Nephron progenitor cell (in vitro differentiated cells): ENCODE data around the gene UNK.
A peak's percentile ranks its signal among the peaks of the same experiment; 100 is the strongest.

Source experiments
- DNase-seq: peaks from one replicate; pipeline ENCODE4 v3.0.0; 2021
- H3K27ac Mint-ChIP-seq: 2 replicates; pipeline ENCODE4 v1.8.0; 2021; ENCODE audit warnings: mild to moderate bottlenecking, moderate library complexity, mixed read lengths
- H3K27me3 Mint-ChIP-seq: 2 replicates; pipeline ENCODE4 v1.8.0; 2021; ENCODE audit warnings: mild to moderate bottlenecking, low read depth, mixed read lengths; ENCODE audit not compliant: poor library complexity
- H3K36me3 Mint-ChIP-seq: 2 replicates; pipeline ENCODE4 v1.8.0; 2021; ENCODE audit warnings: low read depth, mixed read lengths
- H3K4me1 Mint-ChIP-seq: 2 replicates; pipeline ENCODE4 v1.8.0; 2021; ENCODE audit warnings: mixed read lengths
- H3K4me3 Mint-ChIP-seq: 2 replicates; pipeline ENCODE4 v1.8.0; 2021; ENCODE audit warnings: mild to moderate bottlenecking, moderate library complexity, mixed read lengths
- H3K9me3 Mint-ChIP-seq: 2 replicates; pipeline ENCODE4 v1.8.0; 2021; ENCODE audit warnings: mild to moderate bottlenecking, moderate library complexity, mixed read lengths
- TF ChIP-seq, protein P1 (sequence below): fragments of 200-600 bp; sonication (generic); IDR thresholded peaks from 2 replicates; pipeline ENCODE4 v1.5.0; 2021; ENCODE audit warnings: antibody characterized with exemption

Gene UNK

DNA sequence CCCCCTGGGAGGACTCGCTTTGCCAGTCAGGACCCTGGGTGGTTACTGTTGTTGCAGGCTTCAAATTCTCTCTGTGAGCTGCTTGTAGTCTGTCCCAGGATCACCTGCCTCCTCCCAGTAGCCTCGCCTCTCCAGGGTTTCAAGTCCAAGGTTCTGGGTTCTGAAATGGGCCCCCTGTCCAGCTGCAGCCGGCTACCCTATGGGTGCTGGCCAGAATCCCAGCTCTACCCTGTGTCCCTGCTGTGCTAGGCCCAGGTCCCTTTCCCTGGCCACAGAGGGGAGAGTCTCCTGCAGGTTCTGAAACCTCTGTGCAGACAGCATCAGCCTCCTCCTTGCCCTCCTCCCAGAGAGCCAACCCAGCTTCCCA, 38.2 kb downstream of the UNK start:
- TF ChIP-seq, protein P1, sequence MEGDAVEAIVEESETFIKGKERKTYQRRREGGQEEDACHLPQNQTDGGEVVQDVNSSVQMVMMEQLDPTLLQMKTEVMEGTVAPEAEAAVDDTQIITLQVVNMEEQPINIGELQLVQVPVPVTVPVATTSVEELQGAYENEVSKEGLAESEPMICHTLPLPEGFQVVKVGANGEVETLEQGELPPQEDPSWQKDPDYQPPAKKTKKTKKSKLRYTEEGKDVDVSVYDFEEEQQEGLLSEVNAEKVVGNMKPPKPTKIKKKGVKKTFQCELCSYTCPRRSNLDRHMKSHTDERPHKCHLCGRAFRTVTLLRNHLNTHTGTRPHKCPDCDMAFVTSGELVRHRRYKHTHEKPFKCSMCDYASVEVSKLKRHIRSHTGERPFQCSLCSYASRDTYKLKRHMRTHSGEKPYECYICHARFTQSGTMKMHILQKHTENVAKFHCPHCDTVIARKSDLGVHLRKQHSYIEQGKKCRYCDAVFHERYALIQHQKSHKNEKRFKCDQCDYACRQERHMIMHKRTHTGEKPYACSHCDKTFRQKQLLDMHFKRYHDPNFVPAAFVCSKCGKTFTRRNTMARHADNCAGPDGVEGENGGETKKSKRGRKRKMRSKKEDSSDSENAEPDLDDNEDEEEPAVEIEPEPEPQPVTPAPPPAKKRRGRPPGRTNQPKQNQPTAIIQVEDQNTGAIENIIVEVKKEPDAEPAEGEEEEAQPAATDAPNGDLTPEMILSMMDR: no peak
- Mint-ChIP-seq H3K36me3 (peaks cover 23% of the 10 kb centered on the region), H3K4me1 (peaks cover 10% of the 10 kb centered on the region), H3K27me3 (no peaks in the 10 kb centered on the region), H3K9me3 (no peaks in the 10 kb centered on the region), H3K27ac (no peak overlapping the region), H3K4me3 (no peak overlapping the region)
- no peak for DNase-seq

DNA sequence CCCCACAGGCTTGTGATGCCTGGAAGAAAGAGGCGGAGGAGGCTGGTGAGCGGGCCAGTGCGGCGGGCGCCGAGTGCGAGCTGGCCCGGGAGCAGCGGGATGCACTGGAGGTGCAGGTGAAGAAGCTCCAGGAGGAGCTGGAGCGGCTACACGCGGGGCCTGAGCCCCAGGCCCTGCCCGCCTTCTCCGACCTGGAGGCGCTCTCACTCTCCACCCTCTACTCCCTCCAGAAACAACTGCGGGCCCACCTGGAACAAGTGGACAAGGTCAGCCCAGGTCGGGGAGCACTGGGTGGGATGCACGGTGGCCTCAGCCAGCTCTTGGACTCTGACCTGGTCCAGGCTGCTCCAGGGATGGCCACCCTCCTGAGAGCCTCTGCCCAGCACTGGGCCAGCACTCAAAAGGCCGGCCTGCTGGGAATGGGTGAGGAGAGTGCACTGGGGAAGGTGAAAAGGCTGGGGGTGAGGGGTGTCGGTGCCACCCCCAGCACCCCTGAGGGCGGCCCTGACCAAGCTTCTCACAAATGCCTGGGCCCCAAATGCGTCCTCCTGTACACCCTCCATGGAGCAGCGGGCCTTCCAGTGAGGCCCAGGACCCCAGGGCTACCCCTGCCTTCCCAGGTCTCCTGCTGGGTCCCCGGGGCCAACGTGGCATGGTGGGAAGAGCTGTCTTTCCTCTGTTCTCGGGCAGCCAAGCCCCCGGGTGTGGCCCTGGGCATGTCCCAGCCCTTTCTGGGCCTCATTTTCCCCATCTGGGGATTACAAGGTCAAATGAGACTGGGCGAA, 38.8 kb downstream of the UNK start:
- H3K4me1 Mint-ChIP-seq: peaks cover 17% of the 10 kb centered on the region
- peaks cover 21% of the 10 kb centered on the region for H3K36me3 Mint-ChIP-seq
- H3K27me3 Mint-ChIP-seq: no peaks in the 10 kb centered on the region
- H3K27ac Mint-ChIP-seq: no peak overlapping the region
- DNase-seq: no peak
- TF ChIP-seq, protein P1: no peak
- no peak overlapping the region for H3K4me3 Mint-ChIP-seq
- no peaks in the 10 kb centered on the region for H3K9me3 Mint-ChIP-seq

DNA sequence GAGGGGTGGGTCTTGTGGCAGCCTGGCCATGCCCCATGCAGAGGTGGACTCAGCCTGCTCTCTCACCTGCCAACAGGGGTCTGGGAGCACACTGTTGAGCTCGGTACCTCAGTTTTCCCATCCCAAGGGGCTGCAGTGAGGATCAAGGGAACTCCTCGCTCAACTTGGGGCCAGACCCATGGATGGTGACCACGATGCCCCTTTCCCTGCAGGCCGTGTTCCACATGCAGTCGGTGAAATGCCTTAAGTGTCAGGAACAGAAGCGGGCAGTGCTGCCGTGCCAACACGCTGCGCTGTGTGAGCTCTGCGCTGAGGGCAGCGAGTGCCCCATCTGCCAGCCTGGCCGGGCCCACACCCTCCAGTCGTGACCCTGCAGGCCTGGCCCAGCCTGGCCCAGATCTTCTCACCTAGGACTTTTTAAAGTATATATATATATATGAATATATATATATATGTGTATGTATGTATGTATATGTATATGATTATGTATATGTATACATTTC, 39.5 kb downstream of the UNK start:
- H3K9me3 Mint-ChIP-seq: no peaks in the 10 kb centered on the region
- H3K36me3 Mint-ChIP-seq: peaks cover 15% of the 10 kb centered on the region
- no peak overlapping the region for H3K4me3 Mint-ChIP-seq
- no peak for DNase-seq
- H3K27me3 Mint-ChIP-seq: no peaks in the 10 kb centered on the region
- H3K27ac Mint-ChIP-seq: no peak overlapping the region
- H3K4me1 Mint-ChIP-seq: peaks cover 18% of the 10 kb centered on the region
- TF ChIP-seq, protein P1: no peak

DNA sequence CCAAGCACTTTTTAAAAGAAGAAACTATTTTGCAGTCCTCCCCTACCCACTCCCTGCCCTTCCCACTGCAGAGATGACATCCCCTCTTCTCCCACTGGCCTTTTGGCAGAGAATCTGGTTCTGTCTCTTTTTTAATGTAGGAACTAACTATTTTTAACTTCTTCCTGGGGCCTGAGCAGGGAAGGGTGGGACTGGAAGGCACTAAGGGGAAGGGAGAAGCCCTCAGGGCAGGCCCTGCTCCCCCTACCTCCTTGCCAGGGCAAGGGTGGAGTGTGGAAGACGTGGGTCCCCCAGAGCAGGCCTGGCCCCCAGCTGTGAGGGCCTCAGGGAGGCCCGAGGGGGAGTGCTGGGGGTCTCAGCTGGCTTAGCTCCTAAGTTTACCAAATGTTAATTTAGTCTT, 40.1 kb downstream of the UNK start:
- TF ChIP-seq, protein P1: no peak
- Mint-ChIP-seq H3K27ac (peak overlapping the region; percentile 61), H3K4me3 (no peak overlapping the region), H3K9me3 (no peaks in the 10 kb centered on the region), H3K27me3 (no peaks in the 10 kb centered on the region), H3K36me3 (peaks cover 11% of the 10 kb centered on the region), H3K4me1 (peaks cover 18% of the 10 kb centered on the region)
- no peak for DNase-seq

DNA sequence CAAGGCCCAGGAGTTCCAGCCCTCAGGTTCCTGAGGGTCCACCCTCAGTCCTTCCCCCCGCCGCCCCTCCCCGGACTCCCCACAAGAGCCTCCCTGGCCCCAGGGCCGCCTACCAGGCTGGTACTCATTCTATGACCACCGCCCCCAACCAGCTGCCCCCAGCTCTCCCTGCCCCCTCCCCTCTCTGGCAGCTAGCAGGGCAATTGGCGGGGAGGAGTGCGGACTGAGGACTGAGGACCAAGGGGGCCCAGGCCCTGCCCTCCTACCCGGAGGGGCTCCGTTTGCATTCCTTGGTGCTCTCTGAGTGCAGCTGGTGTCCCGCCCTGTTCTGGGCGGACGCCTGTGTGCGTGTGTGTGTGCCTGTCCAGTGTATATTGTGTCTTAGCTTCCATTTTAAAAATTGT, 40.5 kb downstream of the UNK start:
- peaks cover 11% of the 10 kb centered on the region for H3K36me3 Mint-ChIP-seq
- no peak for DNase-seq
- H3K9me3 Mint-ChIP-seq: no peaks in the 10 kb centered on the region
- H3K4me1 Mint-ChIP-seq: peaks cover 18% of the 10 kb centered on the region
- TF ChIP-seq, protein P1: no peak
- peak overlapping the region; percentile 83 for H3K27ac Mint-ChIP-seq
- H3K27me3 Mint-ChIP-seq: no peaks in the 10 kb centered on the region
- no peak overlapping the region for H3K4me3 Mint-ChIP-seq

DNA sequence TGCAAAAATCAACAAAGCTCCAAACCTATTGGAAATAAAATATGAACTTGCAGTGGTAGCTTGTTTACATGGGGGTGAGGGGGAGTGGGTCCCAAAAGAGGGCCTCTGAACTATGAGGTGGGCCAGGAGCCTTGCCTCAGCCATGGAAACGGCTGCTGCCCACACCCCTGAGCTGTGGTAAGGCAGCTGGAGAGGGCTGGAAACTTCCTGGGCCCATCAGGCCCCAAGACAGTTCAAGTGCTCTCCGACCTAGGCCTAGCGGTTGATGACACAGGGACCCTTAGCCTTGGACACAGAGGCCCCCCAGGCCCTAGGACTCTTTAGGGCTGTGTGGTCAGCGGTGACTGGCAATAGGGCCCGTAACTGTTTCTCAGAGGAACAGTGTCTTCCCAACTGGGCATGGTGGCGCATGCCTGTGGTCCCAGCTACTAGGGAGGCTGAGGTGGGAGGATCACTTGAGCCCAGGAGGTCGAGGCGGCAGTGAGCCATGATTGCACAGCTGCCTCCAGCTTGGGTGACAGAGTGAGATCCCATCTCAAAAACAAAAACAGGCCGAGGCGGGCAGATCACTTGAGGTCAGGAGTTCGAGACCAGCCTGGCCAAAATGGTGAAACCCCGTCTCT, 41.3 kb downstream of the UNK start:
- H3K9me3 Mint-ChIP-seq: no peaks in the 10 kb centered on the region
- H3K4me1 Mint-ChIP-seq: peaks cover 21% of the 10 kb centered on the region
- TF ChIP-seq, protein P1: no peak
- H3K27ac Mint-ChIP-seq: peak overlapping the region; percentile 83
- H3K36me3 Mint-ChIP-seq: peaks cover 8% of the 10 kb centered on the region
- no peak for DNase-seq
- H3K4me3 Mint-ChIP-seq: no peak overlapping the region
- no peaks in the 10 kb centered on the region for H3K27me3 Mint-ChIP-seq
